SK-N-SH (cell line): ENCODE measurements around the gene LRRC1.

Source experiments
- CHD2 ChIP-seq: fragments of 150-350 bp; IDR thresholded peaks from 2 replicates; pipeline ENCODE4 v1.6.1; 2018; ENCODE audit warnings: low read length; ENCODE audit not compliant: partially characterized antibody
- EZH2phosphoT487 ChIP-seq: fragments of 200-600 bp; sonication (generic); IDR thresholded peaks from 2 replicates; pipeline ENCODE4 v1.6.1; 2017; ENCODE audit warnings: low read depth, mixed run types, mild to moderate bottlenecking, antibody characterized with exemption, moderate library complexity, borderline replicate concordance
- NRF1 ChIP-seq: IDR thresholded peaks from 2 replicates; pipeline ENCODE4 v1.6.1; 2012; ENCODE audit warnings: low read depth, mild to moderate bottlenecking, low read length
- RAD21 ChIP-seq: IDR thresholded peaks from 2 replicates; pipeline ENCODE4 v1.6.1; 2012; ENCODE audit warnings: mild to moderate bottlenecking, low read length
- RCOR1 ChIP-seq: fragments of 150-350 bp; IDR thresholded peaks from 2 replicates; pipeline ENCODE4 v1.6.1; 2017; ENCODE audit warnings: antibody characterized with exemption, low read length
- RFX5 ChIP-seq: IDR thresholded peaks from 2 replicates; pipeline ENCODE4 v1.6.1; 2012; ENCODE audit warnings: mild to moderate bottlenecking, improper control_type of control experiment, low read length
- RXRA ChIP-seq: IDR thresholded peaks from 2 replicates; pipeline ENCODE4 v1.4.0; 2012; ENCODE audit warnings: low read depth, mild to moderate bottlenecking, borderline replicate concordance
- SIN3A ChIP-seq: IDR thresholded peaks from 2 replicates; pipeline ENCODE4 v1.6.1; 2012; ENCODE audit warnings: low read depth, mild to moderate bottlenecking, low read length, moderate library complexity, borderline replicate concordance
- TAF1 ChIP-seq: IDR thresholded peaks from 2 replicates; pipeline ENCODE4 v1.6.1; 2012; ENCODE audit warnings: low read depth, mild to moderate bottlenecking, low read length, moderate library complexity, borderline replicate concordance
- TCF12 ChIP-seq: IDR thresholded peaks from 2 replicates; pipeline ENCODE4 v1.4.0; 2012
- YY1 ChIP-seq: IDR thresholded peaks from 2 replicates; pipeline ENCODE4 v1.4.0; 2012; ENCODE audit warnings: low read depth, mild to moderate bottlenecking
- TF ChIP-seq, protein P1 (sequence below): fragments of 200-600 bp; sonication (generic); IDR thresholded peaks from 2 replicates; pipeline ENCODE4 v1.6.1; 2017; ENCODE audit warnings: antibody characterized with exemption, mild to moderate bottlenecking, moderate library complexity
- TF ChIP-seq, protein P2 (sequence below): fragments of 150-350 bp; IDR thresholded peaks from 2 replicates; pipeline ENCODE4 v1.6.1; 2016; ENCODE audit warnings: mild to moderate bottlenecking, low read depth, low read length

DNA sequence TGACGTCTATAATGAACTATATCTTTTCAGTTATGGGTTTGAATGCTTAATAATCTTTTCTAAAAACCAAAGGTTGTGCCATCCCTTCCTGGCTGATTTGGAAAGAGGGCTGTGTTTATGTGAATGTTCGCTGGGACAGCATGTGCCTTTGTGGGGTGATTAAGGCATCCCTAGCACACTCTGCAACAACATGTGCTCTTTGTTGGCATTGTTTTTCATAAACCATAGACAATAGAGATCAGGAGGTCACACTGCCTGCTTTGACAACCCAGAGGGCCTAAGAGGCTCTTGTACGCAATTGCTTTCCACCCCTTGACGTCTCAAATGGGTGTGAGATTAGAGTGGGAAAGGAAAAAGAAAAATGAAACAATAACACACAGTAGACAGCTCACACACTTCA is 116.0 kb downstream of the LRRC1 start:
- TF ChIP-seq, protein P1, sequence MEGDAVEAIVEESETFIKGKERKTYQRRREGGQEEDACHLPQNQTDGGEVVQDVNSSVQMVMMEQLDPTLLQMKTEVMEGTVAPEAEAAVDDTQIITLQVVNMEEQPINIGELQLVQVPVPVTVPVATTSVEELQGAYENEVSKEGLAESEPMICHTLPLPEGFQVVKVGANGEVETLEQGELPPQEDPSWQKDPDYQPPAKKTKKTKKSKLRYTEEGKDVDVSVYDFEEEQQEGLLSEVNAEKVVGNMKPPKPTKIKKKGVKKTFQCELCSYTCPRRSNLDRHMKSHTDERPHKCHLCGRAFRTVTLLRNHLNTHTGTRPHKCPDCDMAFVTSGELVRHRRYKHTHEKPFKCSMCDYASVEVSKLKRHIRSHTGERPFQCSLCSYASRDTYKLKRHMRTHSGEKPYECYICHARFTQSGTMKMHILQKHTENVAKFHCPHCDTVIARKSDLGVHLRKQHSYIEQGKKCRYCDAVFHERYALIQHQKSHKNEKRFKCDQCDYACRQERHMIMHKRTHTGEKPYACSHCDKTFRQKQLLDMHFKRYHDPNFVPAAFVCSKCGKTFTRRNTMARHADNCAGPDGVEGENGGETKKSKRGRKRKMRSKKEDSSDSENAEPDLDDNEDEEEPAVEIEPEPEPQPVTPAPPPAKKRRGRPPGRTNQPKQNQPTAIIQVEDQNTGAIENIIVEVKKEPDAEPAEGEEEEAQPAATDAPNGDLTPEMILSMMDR, result no peak
- TF ChIP-seq, protein P2, sequence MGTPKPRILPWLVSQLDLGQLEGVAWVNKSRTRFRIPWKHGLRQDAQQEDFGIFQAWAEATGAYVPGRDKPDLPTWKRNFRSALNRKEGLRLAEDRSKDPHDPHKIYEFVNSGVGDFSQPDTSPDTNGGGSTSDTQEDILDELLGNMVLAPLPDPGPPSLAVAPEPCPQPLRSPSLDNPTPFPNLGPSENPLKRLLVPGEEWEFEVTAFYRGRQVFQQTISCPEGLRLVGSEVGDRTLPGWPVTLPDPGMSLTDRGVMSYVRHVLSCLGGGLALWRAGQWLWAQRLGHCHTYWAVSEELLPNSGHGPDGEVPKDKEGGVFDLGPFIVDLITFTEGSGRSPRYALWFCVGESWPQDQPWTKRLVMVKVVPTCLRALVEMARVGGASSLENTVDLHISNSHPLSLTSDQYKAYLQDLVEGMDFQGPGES, result no peak
- TF ChIP-seq YY1 (no peak), TAF1 (no peak), TCF12 (no peak), CHD2 (no peak), RXRA (no peak), RCOR1 (no peak), RFX5 (no peak), RAD21 (no peak), EZH2phosphoT487 (no peak), SIN3A (no peak), NRF1 (no peak)
